Activated CD8-positive, alpha-beta memory T cell treated with anti-CD3 and anti-CD28 coated beads, Interleukin-2, amount 50 U/mL, for 4 hours (primary cell): ENCODE data around the gene SLC25A22.

Experiments
- DNase-seq: peaks from one replicate; pipeline ENCODE4 v3.0.0-alpha.2; 2020

SLC25A22 gene

DNA sequence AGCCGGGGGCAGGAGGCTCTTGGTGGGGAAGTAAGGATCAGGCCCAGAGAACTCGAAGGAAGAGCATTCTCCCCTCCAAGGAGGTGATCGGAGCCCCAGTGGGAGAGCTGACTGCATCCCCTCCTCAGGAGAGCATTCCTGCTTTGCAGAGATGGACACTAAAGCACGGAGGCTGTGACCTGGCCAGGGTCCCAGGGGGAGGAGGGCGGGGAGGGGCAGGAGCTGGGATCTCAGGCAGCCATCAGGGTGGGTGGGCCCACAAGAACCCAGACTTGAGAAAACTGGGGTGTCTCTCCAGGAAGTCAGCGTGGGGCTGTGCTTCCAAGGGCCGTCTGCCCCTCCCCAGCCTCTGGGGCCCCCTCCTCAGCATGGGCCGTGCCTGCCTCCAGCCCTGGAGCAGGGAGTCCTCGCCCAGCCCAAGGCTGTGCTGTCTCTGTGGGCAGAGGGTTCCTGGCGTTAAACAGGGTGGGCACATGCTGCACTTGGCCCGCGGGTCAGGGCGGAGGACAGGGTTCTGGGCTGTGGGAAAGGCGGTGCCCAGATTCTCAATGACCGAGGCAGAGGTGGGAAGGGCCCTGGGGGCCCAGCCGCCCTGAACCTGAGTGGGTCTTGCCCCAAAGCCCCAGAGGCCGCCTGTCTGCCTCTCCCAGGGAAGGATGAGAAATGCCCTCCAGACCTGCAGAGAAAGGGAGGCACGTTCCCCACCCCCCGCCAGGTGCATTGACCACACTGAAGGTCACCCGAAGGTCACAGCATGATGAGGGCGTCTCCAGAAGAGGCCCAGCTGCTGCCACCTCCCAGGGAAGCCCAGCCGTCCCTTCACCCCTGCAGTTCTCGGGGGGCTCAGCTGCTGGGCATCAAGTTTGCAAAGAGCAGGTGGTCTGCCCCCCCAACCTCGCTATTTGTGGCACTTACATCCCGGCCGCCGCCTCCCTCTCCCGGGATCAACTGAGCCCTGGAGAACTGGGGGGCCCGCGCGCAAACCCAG, 8.8 kb downstream of the SLC25A22 start:
- no peak for DNase-seq

DNA sequence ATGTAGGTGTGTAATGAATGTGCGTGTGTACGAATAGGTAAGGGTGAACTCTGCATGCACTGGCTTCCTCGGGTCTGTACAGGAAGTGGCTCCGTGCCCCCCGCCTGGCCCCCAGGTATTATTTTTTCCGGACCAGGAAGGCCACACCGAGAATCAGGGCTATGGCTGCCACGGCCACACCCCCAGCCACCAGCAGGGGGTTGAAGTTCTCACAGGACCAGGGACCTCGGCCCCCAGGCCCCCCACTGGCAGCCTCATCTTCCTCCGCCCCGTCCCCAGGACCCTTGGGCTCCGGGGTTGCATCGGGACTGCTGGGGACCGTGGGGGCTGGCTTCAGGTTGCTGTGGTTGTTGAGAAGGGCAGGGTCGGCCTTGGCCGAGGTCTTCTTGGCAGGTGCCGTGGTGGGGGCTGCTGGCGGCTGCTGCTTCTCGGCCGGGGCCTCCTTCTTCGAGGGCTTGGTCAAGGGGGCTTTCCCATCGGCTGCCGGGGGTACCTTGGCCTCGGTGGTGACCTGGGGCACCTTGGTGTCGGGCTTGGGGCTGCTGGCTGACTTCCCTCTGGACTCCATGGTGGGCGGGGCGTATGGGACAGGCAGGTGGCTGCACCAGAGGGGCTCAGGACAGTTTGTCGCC, 10.0 kb downstream of the SLC25A22 start:
- DNase-seq, result no peak

DNA sequence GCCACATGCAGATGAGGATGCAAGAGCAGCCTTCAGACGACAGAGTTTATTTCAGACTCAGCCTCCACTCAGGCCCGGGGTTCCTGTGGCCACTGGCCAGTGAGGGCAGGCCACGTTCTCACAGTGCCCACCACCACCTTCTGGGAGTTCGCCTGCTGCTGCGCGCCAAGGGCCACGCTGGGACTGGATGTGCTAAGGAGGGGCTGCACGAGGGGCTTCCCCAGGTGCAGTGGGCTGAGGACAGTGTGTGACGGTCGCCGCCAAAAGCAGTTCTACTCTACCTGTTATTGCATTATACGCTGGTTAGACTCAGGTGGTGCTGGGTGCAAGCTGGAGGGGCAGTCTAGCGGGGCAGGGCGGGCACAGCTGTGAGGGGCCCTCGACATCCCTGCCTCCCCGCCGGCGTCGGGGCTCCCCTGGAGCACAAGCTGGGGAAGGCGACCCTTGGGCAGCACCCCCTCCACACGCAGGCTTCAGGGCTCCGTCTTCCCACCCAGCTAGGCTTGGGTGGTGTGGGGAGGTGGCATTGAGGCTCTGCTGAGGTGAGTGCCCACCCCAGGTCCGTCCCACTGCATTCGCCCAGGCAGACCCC, 10.9 kb downstream of the SLC25A22 start:
- no peak for DNase-seq

DNA sequence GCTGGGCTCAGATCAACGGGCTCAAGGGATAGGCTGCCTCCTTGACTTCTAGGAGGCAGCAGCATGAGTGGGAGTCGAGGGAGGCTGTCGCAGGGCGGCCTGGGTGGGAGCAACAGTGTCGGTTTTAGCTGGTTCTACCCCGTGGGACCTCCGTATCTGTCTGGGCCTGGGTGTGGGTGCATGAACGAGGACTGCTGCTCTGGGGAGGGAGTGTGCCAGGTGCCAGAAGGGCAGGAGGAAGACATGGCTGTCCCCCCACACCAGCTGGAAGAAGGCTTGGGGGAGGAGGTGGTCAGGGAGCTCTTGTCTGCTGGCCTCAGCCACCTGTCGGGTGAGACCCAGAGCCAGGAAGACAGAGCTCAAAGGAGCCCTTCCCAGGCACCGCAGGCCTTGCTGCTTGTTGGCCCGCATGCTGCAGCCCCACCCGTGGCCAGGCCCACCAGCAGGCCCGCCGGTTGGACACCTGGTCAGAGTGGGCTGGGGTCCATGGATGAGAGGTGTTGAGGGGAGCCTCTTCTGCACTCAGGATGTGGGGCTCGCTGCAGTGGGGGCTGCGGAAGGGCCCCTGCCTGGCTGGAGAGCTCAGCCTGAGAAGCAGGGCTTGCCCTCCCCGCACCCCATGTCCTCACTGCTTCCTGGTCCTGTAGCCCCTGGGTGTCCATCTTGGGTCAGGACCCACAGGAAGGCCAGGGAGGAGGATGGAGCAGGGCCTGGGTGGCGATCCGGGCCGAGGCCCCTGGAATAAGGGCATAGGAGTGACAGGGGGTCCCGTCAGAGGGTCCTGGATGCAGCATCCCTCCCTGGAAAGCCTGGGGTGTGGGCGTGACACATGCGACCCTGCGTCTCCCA, 11.6 kb downstream of the SLC25A22 start:
- no peak for DNase-seq

DNA sequence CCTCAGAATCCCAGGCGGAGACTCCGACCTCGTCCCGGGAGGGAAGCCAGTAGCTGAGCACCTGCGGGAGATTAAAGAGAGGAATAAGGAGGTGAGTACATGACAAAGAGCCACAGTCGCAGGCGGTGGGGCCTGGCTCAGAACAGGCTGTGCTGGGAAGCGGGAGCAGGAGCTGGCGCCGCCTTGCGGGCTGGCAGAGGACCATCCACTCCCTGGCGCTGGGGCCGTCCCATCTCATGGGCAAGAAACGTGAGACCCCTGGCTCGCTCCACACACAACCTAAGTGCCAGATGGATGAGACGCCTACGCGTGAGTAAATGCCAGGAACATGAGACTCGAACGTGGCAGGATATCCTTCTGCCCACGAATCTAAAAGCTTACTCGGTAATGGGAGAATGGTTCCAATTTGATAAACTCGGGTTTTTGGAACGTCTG, 14.5 kb downstream of the SLC25A22 start:
- no peak for DNase-seq

DNA sequence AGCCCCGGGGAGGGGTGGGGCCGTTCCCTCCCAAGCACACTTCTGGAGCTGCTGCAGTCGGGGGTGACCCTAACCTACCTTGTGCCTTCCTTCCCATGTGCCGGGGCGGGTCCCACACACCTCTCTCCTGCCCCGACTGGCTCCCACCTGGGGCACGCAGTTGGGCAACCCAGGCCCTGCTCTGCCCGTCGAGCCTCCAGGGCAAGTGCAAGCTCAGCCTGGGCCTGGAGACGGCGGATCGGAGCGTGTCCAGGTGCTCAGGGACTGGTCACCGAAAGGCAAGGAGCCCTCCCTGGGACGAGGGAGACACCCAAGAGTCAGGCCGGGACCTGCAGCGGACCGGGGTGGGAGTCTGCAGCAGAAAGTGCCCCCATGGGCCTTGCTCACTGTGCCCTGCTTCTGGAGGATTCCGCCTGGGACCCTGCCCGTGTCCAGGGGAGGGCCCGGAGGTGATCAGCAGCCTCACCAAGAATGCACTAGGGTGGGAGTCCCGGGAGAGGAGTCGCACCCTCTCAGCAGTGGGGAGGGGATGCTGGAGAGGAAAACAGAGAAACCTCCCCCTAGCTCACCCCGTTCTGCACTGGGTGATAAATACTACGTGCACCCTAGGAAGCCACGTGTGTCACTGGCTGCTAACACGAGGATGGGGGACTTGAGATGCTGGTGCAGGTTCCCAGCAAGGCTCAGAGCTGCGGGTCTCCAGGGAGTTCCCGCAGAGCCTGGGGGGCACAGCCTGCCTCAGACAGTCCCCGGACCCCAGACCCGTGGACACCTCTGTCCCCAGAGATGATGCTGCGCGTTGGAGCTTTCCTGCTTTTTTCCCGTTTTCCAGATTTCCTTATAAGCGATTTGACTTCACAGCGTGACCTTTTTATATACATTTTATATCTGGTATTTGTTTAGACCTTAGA, 15.6 kb downstream of the SLC25A22 start:
- DNase-seq, result no peak

DNA sequence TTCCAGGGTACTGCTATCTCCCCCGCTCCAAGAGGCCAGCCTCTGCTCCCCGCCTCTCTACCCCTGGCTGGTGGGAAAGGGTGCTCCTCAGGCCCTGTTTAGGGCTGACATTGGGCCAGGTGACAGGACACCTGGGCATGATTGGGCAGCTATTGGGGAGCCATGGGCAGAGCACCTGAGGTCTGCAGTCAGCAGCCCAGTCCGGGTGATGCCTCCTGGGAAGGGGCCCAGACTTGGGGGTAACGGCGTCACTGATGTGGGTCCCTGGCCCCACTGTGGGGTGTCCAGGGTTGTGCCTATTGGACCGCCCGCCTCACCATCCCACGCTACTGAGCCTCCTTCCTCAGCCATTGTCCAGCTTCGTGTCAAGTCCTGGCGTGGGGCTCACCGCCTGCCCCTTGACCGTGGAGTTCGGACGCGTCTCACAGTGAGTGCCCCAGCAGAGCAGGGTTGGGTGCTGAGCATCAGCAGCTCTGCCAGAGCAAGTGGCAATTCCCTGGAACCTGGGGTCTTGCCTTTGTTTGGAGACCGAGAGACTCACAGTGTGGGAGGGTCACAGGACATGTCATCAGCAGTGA, 18.0 kb downstream of the SLC25A22 start:
- DNase-seq, result no peak

DNA sequence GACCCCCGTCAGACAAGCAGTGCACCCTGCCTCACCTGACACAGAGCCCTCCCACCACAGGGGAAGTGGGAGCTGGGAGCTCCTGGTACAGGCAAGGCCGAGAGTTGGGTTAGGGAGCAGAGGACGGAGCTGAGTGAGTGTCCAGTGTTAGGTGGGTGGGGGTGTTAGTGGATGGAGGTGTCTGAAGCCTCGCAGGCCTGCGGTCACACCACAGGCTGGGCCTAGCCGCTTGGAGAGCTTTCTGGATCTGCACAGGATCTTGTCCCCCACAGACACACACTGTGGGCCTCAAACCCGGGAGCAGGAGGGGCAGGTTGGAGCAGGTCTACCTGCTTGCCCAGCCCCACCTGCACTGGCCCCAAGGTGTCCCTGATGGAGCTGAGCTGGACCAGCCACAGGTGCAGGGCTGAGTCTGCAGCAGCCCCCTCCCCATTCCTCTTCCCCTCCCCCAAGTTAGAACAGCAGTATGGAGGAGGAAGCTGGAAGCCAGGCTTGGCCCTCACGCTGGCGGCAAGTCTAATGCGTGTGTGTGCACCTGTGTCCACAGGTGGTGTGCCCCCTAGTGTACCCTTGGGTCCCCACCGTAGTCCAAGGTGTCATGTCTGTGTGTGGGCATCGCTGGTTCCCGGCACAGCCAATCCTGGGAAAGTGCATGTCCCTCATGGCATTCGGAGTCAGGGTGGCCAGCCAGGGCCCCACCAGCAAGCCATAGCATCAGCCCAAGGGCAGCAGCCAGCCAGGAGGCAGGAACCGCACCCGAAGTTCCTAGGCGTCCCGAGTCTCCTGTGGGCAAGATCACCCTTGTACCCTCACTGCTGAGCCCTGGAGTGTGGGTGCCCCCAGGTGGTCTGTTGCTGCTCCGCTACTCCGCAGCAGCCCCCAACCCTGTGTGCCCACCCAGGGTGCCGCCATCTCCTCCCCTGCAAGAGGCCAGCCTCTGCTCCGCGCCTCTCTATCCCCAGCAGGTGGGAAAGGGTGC, 18.8 kb downstream of the SLC25A22 start:
- DNase-seq, result no peak

DNA sequence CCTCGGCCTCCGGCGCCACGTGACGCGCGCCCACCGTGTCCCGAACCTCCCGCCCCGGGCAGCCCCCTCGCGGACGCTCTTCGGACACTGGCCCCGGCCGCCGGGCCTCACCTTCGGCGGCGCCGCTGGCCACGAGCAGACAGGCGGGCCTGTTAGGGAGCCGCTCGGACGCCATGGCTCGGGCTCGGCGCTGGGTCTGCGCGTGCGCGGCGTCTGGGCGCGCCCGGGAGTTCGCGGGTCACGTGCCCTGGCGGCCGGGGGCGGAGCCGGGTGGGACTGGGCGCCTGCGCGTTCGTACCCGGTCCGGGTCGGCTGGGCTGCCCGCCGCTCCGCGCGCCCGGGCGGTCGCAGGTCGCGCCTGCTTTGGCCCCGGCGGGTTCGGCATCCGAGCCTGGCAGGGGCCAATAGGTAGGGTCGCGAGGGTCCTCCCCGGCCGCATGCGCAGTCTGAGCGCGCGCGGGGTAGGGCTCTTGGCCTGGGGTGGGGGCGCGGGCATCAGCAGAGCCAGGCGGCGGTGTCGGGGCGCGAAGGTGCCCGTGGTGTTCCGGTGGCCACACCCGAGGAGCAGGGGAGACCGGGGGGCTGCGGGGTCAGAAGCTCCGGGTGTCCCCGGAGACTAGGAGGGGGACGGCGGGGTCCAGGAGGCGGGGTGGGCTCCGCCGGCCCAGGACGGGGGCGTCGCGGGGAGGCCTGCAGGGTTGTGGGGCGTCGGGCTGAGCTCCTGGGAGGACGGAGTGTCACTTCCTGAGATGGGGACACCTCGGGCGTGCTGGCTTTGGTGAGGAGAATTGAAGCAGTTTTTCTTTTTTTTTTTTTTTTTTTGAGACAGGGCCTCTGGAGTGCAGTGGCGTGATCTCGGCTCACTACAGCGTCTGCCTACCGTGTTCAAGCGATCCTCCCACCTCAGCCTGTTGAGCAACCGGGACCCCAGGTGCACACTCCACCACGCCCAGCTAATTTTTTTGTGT, 20.5 kb downstream of the SLC25A22 start, which contains the start of gene GATD1:
Gene GATD1, minus strand, starts transcription at position 200 of the 968 bp plus-strand sequence. Its CDS starts 25 bp downstream, at position 175.
- peak; percentile 95 for DNase-seq

DNA sequence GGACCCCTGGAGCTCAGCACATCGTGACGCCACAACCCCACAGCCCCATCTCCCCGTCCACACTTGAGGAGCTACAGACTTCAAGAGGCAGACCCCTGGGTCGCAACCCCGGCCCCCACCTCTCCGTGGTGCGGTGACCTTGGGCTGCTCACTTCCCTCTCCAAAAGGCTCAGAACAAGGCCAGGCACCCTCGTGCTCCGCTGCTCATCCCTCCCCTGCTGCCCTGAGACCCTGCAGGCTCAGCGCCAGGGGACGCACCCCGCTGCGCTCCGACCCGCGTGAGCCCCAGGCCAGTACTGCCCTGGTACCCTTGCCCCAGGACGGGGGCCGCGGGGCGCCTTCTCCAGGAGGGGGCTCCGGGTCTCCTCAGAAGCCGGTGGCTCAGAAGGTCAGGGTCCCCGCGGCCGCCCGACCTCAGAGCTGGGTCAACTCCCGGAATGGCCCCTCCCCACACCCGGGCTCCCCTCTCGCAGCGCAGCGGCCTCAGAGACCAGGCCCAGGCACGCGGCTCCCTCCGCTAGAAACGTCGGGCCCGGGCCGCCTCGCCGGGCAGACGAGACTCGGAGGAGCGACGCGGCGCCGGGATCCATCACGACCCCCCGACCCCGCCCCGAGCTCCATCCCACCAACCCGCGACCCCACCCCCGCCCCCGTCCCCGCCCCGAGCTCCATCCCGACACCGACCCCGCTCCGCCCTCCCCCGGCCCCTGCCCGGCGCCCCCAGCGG, 21.4 kb downstream of the SLC25A22 start:
- DNase-seq, result no peak

DNA sequence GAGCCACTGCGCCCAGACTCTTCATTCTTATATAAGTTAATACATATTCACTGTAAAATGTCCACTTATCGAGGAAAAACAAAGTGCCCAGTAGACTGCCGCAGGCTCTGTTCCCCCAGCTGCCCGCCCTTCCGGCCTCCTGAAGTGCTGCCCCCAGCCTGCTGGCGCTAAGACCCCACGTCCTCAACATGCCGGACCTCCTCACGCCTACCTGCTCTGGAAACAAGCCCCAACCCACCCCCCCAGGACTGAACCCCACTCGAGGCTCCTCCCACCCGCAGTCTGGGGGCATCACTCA, 21.9 kb downstream of the SLC25A22 start:
- DNase-seq, result no peak

DNA sequence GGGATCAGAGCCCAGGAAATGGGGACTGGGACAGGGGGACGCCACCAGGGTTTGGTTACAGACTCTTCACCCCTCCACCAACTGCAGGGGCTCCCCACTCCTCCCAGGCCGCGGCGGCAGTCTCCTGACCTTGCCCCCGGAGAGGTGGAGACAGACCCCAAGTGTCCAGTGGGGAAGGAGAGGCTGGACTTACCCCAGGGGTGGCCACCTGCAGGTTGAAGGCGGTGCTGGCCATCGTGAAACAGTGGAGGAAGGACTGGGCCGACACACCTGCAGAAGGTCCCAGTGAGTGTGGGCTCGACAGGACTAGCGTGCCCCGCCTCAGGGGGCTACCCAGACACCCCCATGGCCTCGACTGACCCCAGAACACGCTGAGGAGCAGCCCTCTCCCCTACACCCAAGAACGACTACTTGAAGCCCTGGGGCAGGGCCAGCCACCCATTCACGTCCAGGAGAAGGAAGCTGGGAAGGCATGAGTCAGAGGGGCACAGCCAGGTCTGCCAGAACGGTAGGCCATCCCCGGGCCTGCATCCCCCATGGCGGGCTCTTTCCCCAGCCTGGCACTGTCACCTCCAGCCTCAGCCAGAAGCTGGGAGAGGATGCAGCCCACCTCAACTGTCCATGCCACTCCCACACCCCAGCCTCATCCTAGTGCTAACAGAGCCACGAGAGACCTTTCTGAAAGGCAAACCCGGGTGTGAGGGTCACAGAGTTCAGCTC, 23.0 kb downstream of the SLC25A22 start:
- DNase-seq, result no peak

DNA sequence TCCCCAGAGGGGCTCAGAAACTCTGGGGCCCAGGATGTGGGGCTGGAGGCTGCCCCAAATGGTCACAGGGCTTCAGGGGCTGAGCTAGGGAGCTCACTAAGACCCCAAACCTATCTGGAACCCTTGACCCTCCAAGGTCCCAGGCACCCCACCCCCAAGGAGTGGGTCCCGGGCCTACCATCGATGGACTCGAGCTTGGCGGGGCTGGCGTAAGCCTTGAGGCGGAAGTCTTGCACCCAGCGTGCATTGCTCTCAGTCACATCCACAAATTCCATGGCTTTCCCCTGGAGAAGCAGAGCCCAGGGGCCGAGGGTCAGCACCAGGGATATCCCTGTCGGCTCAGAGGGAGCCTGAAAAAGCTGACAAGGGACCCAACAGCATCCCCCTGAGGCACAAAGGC, 24.3 kb downstream of the SLC25A22 start:
- no peak for DNase-seq

DNA sequence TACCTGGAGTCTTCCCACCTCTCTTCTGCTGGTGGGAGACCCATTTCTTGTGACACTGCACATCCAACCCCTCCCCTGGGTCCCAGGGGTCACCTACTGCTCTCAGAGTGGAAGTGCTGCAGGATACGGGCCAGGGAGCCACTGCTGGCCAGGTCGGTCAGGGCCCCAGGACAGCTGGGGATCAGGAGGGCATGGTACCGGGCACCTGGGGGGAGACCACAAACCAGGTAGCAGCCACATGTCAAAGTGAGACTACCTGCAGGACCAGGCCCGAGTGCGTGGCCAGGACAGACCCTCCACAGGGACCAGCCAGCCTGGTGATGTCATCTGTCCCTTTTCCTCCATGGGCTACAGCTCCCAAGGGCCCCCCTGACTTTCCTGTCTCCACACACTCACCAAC, 24.7 kb downstream of the SLC25A22 start:
- DNase-seq, result no peak

DNA sequence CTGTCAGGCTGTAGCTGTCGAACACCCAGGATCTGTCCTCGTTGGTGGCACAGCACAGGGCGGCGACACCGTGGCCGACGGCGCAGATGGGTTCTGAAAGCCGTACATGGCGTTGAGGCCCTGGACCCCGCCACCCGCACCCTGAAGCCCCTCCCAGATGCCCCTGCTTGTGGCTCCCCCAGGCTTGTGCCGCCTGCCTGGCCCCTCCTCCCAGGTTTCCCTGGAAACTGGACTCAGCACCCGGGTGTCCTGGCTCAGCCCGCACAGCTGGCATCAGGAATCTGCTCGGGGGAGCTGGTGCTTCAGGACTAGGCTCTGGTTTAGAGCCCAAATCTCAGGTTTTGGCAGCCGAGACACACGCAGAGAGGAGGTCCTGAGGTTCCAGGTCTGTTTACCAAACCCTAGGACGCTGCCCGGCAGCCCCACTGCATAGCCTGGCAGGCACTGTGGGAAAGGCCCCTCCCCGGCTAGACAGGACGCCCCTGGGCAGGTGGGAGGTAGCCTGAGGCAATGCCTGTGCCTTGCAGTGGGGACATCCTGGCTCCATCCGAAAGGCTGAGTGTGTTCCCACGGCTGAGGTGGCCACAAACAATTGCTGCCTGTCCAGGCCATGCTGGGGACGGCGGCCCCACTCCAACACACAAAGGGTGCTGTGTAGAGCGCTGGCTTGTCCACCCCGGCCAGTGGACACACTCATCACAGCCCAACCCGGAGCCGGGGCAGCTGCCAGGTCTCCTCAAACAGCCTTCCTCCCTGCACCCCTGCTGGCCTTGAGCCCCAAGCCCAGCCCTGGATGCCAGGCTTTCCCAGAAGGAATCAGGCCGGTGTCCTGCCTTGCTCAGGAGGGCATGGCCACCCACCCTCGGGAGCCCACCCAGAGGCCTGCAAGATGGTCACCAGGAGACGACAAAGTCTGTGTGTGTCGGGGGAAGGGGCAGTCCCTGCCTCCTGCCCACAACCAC, 25.4 kb downstream of the SLC25A22 start:
- no peak for DNase-seq

DNA sequence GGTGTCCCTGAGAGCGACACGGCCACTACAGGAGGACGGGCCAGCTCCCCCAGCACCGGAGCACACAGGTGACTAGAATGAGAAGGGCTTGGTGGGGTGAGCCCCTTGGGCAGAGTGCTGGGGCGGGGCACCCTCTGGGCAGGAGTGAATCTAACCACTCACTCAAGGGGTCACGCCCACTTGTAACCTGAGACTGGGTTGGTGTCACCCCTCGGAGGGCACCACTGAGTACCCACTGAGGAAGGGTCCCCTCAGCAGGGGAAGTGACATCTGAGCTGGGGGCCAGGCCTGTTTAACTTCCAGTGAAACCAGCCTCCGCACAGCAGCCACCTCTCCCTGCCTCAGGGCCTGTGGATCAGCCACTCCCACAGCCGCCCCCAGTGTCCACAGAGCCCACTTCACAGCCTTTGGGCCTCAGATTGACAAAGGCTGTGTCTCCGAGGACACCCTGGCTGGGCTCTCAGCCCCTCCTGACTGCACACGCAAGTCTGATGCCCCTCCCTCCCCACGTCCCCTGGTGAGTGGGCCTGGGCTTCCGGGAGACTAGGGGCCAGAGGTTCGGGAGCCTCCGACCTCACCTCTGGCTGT, 26.4 kb downstream of the SLC25A22 start:
- DNase-seq, result no peak
